T-helper 9 cell (primary cell): ENCODE measurements around the gene ZNRF1.
"Not testable (repeated sequence)": the region's sequence is repeated elsewhere in the genome, so short reads cannot be mapped to it uniquely, and the experiment has no call there.

ENCODE experiments used
- DNase-seq: peaks from one replicate; pipeline ENCODE4 v3.0.0-alpha.2; 2020

Gene ZNRF1

DNA sequence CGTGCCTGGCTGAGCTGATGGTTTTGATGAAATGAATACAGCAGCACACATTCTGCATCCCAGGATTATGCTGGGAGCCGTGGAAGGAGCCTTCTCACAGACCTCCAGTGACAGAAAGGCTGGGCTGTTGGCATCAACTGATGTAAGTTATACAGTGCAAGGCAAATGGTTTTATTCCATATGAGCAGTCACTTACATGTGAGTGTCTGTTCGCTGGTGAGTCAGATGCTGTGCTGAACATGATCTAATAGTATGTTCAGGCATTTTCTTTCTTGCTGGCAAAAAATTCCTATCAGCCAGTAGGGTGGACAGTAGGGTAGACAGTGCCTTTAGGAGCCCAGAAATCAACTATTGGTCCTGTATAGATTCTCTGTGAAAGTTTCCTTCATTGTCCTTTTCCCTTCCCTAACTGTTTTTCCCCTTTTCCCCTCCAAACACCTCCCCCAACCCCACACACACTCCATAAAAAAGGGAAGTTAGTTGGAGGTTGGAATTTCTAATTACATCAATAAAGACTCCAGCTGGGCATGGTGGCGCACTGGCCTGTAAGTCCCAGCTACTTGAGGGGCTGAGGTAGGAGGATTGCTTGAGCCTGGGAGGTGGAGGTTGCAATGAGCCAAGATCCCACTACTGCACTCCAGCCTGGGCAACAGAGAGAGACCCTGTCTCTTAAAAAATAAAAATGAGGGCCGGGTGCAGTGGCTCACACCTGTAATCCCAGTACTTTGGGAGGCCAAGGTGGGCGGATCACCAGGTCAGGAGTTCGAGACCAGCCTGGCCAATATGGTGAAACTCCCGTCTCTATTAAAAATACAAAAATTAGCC lies 81.6 kb downstream of the ZNRF1 start:
- no peak for DNase-seq

GRCh38 chr16:75081179-75081859 lies 82.5 kb downstream of the ZNRF1 start:
- DNase-seq = no peak

DNA sequence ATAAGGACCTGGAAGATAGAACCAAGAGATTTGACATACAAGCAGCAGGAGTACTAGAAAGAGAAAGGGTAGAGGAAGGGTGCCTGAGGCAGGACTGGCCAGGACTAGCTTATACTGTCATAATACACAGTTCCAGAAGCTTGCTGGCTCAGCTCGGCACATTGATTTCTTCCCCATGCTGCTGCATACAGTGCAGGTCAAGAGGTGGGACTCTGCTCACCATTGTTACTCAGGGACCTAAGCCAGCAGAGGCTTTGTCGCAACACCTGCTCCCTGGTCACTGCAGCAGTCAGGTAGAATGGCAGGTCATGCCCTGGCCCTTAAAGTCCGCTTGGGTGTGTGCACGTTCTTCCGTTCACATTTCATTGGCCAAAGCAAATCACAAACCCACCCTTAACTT lies 85.0 kb downstream of the ZNRF1 start:
- DNase-seq = no peak

- DNase-seq = no peak
Observed at GRCh38 chr16:75085556-75085955, 86.7 kb downstream of the ZNRF1 start.

DNA sequence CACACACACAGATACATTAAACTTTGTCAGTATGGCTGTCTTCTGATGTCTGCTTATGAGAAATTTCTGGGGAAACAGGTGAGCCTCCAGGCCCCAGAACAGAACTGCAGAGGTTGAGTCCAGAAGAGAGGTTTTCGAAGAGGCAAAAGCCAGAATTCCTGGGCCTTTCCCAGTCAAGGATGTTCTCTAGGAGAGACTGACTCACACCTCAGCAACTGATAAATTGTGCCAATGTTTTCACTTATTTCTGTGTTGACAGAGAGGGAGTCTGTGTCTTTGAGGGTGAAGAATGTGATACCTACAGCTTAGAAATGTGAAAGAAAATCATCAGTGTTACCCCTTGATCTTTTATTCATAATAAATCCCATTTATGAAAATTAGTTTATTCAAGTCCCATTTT lies 87.5 kb downstream of the ZNRF1 start:
- DNase-seq = no peak

- no peak for DNase-seq
Observed at GRCh38 chr16:75086688-75087374, 88.0 kb downstream of the ZNRF1 start.

DNA sequence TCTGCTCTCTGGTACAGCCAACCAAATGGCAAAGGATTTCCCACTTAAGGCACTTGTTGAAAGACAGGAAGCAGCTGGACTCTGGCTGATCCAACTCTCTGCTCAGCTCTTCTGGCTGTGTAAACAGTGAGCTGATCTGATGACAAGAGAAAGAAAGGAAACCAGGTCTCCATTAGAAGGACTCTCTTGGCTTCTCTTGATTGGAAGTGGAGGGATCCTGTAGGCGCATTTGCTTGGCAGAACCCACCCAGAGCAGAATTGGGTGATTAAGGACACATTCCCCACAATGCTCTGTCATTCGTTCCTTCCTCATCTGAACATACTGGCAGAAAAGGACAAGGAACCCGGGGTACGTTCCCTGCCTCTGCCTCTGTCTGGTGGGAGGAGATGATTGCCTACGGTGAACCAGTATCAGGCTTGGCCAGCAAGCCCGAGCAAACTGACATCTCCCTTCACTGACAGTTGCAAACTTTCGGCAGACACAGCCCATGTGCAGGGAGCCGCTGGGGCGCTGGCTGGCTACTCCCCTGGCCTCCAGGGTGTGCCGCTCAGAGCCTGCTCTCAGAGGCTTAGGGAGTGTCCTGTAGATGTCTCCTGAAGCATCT lies 88.7 kb downstream of the ZNRF1 start:
- DNase-seq = no peak

- DNase-seq = no peak
Observed at GRCh38 chr16:75088216-75088615, 89.4 kb downstream of the ZNRF1 start.

GRCh38 chr16:75088934-75089333 lies 90.1 kb downstream of the ZNRF1 start:
- no peak for DNase-seq

GRCh38 chr16:75089486-75090202 lies 90.8 kb downstream of the ZNRF1 start:
- DNase-seq = no peak

DNA sequence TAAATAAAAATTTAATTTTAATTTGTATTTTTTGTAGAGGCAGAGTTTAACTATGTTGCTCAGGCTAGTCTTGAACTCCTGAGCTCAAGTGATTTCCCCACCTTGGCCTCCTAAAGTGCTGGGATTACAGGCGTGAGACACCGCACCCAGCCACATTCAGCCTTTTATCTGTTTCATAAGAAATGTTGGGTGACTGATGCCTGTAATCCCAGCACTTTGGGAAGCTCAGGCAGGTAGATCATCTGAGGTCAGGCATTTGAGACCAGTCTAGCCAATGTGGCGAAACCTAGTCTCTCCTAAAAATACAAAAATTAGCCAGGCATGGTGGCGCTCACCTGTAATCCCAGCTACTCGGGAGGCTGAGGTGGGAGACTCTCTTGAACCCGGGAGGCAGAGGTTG lies 92.1 kb downstream of the ZNRF1 start:
- DNase-seq = not testable (repeated sequence)

DNA sequence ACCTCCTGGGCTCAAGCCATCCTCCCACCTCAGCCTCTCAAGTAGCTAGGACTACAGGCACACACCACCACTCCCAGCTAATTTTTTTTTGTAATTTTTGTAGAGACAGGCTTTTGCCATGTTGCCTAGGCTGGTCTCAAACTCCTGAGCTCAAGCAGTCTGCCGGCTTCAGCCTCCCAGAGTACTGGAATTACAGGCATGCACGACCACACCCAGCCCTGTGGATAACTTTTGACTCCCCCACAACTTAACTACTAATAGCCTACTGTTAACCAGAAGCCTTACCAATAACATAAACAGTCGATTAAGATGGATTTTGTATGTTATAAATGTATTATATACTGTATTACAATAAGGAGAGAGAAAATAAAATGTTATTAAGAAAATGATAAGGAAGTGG lies 92.8 kb downstream of the ZNRF1 start:
- DNase-seq = not testable (repeated sequence)

- DNase-seq = no peak
Observed at GRCh38 chr16:75092777-75093176, 94.0 kb downstream of the ZNRF1 start.

DNA sequence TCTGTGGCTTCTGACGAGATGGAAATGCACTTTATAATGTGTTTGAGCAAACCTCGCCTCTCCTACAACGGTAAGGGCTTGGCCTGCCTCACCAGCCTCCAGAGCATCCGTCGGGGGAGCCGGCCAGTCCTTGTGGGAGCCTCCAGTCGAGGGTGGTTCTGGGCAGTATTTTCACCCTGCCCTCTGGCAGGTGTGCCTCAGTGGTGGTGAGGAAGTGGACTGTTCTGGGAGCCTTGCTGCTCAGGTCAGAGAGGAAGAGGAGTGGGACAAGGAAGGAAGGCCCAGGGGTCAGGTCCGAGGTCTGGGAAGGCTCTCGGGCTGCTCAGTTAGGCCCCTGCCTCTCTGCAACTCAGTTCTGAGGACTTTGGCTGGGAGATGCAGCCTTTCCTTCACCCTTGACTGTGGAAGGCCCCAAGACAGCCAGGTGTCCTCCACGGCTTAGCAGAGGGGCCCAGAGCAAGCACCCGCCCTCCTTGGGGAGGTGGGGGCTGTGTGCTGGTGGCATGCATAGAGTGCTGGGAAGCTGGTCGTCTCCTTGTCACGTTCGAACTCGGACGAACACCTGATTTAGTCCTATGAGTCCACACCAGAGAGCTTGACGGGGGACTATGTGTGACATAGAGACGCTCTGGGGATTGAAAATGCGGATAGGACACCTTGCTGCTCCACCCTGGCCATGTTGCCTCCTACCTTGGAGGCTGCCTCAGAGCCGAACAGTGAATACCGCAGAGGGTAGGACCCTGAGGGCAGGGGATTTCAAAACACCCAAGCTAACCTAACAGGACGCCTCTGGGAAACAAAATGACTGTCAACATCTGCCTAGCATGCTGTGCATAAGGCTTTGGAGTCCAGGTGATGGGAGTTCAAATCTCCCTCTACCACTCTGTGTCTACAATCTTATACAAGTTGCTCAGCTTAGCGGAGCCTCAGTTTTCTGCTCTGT lies 95.0 kb downstream of the ZNRF1 start:
- DNase-seq = no peak

- no peak for DNase-seq
Observed at GRCh38 chr16:75095204-75095621, 96.4 kb downstream of the ZNRF1 start.

DNA sequence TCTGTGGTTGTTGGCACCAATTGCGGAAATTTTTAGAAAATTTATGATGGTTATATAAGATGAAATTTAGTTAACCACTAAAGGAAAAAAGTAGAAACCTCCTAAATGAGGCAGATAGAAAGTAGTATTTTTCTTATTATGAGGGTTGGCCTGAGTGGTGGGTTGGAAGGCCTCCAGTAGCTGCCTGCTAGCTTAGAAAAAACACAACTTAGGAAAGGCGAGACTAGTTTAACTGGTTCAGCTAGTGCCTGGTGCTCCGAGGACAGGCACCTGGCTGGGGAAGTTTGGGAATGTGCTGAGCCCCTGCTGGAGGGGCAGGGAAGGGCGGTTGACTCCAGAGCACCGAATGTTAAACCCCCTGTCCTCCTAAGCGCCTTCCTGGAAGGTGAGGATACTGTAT lies 97.8 kb downstream of the ZNRF1 start:
- DNase-seq = no peak

- DNase-seq = no peak
Observed at GRCh38 chr16:75097191-75097761, 98.5 kb downstream of the ZNRF1 start.

DNA sequence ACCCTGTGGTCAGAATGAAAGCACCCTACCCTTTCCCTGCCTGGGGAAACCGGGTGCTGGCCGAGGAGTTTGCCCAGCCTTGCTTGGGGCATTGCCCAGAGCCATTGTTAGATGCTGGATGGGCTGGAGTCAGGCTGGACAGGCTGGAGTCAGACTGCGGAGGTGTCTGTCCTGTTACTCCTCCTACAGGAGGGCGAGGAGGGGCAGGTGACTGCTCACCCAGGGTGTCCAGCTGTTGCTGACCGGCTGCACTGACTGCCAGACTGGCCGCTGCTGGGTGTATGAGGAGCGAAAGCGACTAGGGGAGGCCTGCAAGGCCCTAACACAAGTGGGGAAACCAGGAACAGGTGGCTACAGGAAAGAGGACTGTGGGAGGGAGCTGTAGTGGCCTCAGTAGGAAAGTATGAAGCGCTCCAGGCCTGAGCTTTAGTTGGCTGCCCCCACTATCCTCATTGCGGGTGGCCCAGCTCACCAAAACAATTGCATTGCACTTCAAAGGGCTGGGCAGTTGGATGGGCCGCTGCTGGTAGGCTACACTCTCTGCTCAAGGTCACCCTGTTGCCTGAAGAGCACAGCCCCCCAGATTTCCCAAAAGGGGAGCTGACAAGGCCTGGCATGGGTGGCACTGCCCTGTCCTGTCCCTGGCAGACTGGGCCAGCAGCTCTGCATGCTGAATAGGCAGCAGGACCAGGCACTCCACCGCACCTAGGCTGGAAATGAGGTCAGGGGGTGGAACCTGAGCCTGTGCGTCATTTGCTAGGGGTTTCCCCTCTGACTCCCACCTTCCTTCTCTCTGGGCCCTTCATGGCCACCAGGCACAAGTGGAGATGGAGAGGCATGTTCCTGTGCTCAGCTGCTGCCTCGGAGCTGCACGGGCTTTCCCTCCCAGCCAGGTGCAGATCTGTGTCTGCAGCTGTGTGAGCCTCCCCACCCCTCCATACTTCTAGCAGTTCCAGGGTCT lies 99.4 kb downstream of the ZNRF1 start:
- DNase-seq = peak; percentile 67

DNA sequence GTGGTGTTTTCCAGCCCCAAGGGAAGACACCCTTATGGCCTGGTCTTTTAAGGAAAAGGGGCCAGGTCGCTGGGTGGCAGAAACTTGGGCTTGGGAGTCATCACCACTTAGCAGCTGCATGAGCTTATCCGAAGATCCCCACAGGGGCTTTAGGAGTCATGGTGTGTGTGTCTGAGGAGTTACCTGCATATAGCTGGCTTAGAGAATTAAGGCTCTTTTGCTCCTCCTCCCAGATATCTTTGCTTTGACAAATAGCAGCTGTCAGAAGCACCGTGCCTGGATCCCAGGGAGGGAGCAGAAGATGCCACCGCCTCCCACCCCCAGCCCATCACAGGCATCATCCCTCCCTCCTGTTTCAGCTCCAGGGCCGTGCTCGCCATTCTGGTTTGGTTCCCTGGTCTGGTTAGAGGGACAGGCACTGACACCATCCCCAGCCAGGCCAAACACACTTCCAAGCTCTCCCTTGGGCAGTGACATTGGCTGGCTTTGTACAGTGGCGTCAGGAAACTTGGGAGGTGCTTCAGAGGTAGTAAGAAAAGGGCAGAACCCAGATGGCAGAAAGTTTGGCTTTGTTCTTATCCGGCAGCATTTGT lies 100.3 kb downstream of the ZNRF1 start:
- DNase-seq = no peak
